Calu3 (cell line): Measurements from ENCODE around the gene CIRBP. TPM values are rescaled to one million over a fixed set of nuclear protein-coding genes. Genes with fewer than 3 reads are reported as not detected.
A peak's percentile ranks its signal among the peaks of the same experiment; 100 is the strongest.

Experiments
- Bru-seq: library from RNA; stranded (reverse); fragments of 400-500 nt; gene quantifications from one replicate; lab custom pipeline; 2021; lab: Mats Ljungman, UMichigan
- BruChase-seq, 2 experiments: library from RNA; stranded (reverse); fragments of 400-500 nt; gene quantifications; one replicate each; lab custom pipeline; 2021; lab: Mats Ljungman, UMichigan
- BruUV-seq: library from RNA; stranded (reverse); fragments of 400-500 nt; replicated peaks from 2 replicates; lab custom pipeline; 2021; lab: Mats Ljungman, UMichigan
- CTCF ChIA-PET: fragments of 300-600 bp; sonication (Branson Sonifier 250); formaldehyde crosslinking; loops from one replicate; lab custom pipeline; 2022; ENCODE audit warnings: antibody characterized with exemption; lab: Charles Lee
- DNase-seq: peaks from one replicate; pipeline ENCODE4 v3.0.0; 2022
- H3K27ac Mint-ChIP-seq: one replicate; pipeline ENCODE4 v1.8.0; 2022; ENCODE audit warnings: mixed read lengths; ENCODE audit not compliant: unreplicated experiment
- H3K27me3 Mint-ChIP-seq: one replicate; pipeline ENCODE4 v1.8.0; 2022; ENCODE audit warnings: mixed read lengths; ENCODE audit not compliant: unreplicated experiment
- H3K36me3 Mint-ChIP-seq: one replicate; pipeline ENCODE4 v1.8.0; 2022; ENCODE audit warnings: mild to moderate bottlenecking, moderate library complexity, mixed read lengths; ENCODE audit not compliant: insufficient read depth, unreplicated experiment
- H3K4me1 Mint-ChIP-seq: one replicate; pipeline ENCODE4 v1.8.0; 2022; ENCODE audit warnings: mild to moderate bottlenecking, low read depth, mixed read lengths; ENCODE audit not compliant: unreplicated experiment
- H3K4me3 Mint-ChIP-seq: one replicate; pipeline ENCODE4 v1.8.0; 2022; ENCODE audit warnings: mild to moderate bottlenecking, low read depth, moderate library complexity, mixed read lengths; ENCODE audit not compliant: unreplicated experiment
- H3K9me3 Mint-ChIP-seq: one replicate; pipeline ENCODE4 v1.8.0; 2022; ENCODE audit warnings: low read depth, mixed read lengths; ENCODE audit not compliant: unreplicated experiment
- CTCF ChIP-seq: fragments of 200-600 bp; IDR thresholded peaks from one replicate; pipeline ENCODE4 v1.8.0; 2022; ENCODE audit warnings: antibody characterized with exemption; ENCODE audit not compliant: unreplicated experiment
- intact Hi-C: fragments of 100-400 bp; cut with micrococcal nuclease; formaldehyde crosslinking; loops from one replicate; pipeline ENCODE4 v1.10.0; 2022; ENCODE audit not compliant: unreplicated experiment
- long read RNA-seq: library from polyadenylated mRNA; stranded (forward); transcript quantifications from one replicate; pipeline ENCODE4 v2.0.0, GENCODE V29; 2022
- total RNA-seq: library from RNA; stranded (reverse); gene quantifications from 2 replicates; pipeline ENCODE4 v1.2.3, GENCODE V29; 2022

Gene CIRBP
- total RNA-seq (102 and 112 TPM in 2 replicates), Bru-seq, nascent RNA (percentile 70 among the genes with signal in this experiment), BruChase-seq, experiment 1, labeled RNA remaining after a 6-hour chase (percentile 80 among the genes with signal in this experiment), BruChase-seq, experiment 2, labeled RNA remaining after a 2-hour chase (percentile 76 among the genes with signal in this experiment)
- long read RNA-seq, transcript CIRBP-210 (8 exons, 938 nt) = minor isoform, 11 of 128 reads
- long read RNA-seq, transcript CIRBP-201 (7 exons, 1,328 nt) = major isoform, 78 of 128 reads
- long read RNA-seq, partial matches to known transcripts = 6 of 128 reads
- long read RNA-seq, other reads (novel, unspliced or antisense) = 22 of 128 reads

- peak; percentile 97 for DNase-seq
- peak within 1 kb of the TSS; percentile 88 for H3K27ac Mint-ChIP-seq
- H3K27me3 Mint-ChIP-seq = no peaks in the 10 kb centered on the region
- CTCF ChIA-PET = interaction anchor here (0.6 to 1.6 kb wide), 5 partner anchors 20 to 342 kb away, joined by 3 to 37 read pairs (median 4); partner anchors contain the start of gene NDUFS7
- H3K9me3 Mint-ChIP-seq = no peaks in the 10 kb centered on the region
- no TSS peak for BruUV-seq
- H3K4me1 Mint-ChIP-seq = peaks cover 39% of the 10 kb centered on the region
- no peak for TF ChIP-seq CTCF
- peaks cover 81% of the 10 kb centered on the region for H3K36me3 Mint-ChIP-seq
- H3K4me3 Mint-ChIP-seq = peak within 1 kb of the TSS; percentile 92
- intact Hi-C loops = no loop called here
Measured at GRCh38 chr19:1269065-1269477, at the start of gene CIRBP. TSS of gene CIRBP (plus strand) at chr19:1269332. CDS start at chr19:1270934, 1,602 bp downstream.

DNA sequence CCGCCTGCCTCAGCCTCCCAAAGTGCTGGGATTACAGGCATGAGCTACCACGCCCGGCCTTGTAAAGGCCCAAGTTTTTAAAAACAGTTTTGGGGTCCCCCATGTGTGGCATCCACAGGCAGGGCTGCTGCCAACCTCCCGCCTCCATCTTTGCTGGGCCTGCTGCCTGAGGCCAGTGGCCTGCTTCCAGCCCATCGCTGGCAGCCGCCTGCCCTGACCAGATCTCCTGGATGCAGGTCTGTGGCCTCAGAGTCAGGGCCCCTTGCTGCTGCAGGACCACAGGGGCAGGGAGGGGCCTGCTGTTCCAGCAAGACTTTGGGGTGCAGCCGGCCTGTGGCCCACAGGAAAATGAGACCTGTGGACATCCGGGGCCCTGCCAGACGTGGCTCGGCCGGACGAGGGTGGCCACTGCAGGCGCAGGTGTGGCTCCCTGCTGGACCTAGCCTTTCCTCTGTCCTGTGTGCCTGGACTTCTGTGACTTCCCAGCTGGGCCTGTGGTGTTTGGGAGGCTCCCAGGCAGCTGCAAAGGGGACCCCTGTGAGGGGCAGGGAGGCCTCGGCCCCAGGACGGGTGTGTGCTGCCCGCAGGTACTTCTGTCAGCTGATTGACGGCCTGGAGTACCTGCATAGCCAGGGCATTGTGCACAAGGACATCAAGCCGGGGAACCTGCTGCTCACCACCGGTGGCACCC lies 49.2 kb upstream of the CIRBP start:
- no peaks in the 10 kb centered on the region for H3K27me3 Mint-ChIP-seq
- no peak overlapping the region for H3K4me3 Mint-ChIP-seq
- DNase-seq = no peak
- CTCF ChIA-PET = no interaction called here
- intact Hi-C loops = no loop called here
- no peaks in the 10 kb centered on the region for H3K9me3 Mint-ChIP-seq
- no peak overlapping the region for H3K27ac Mint-ChIP-seq
- no peaks in the 10 kb centered on the region for H3K4me1 Mint-ChIP-seq
- no peaks in the 10 kb centered on the region for H3K36me3 Mint-ChIP-seq
- BruUV-seq = no TSS peak
- no peak for TF ChIP-seq CTCF

- Mint-ChIP-seq H3K27ac (no peak overlapping the region), H3K36me3 (no peaks in the 10 kb centered on the region), H3K4me1 (no peaks in the 10 kb centered on the region), H3K27me3 (no peaks in the 10 kb centered on the region), H3K9me3 (no peaks in the 10 kb centered on the region), H3K4me3 (no peak overlapping the region)
- no TSS peak for BruUV-seq
- CTCF ChIA-PET = no interaction called here
- no peak for DNase-seq
- intact Hi-C loops = no loop called here
- TF ChIP-seq CTCF = no peak
Measured at GRCh38 chr19:1220477-1220930, 48.6 kb upstream of the CIRBP start.

- BruUV-seq = no TSS peak
- no peaks in the 10 kb centered on the region for H3K9me3 Mint-ChIP-seq
- no peak overlapping the region for H3K27ac Mint-ChIP-seq
- intact Hi-C loops = no loop called here
- H3K27me3 Mint-ChIP-seq = no peaks in the 10 kb centered on the region
- peak; percentile 60 for TF ChIP-seq CTCF
- no peaks in the 10 kb centered on the region for H3K4me1 Mint-ChIP-seq
- CTCF ChIA-PET = no interaction called here
- no peak overlapping the region for H3K4me3 Mint-ChIP-seq
- no peak for DNase-seq
- no peaks in the 10 kb centered on the region for H3K36me3 Mint-ChIP-seq
Measured at GRCh38 chr19:1220976-1221903, 47.9 kb upstream of the CIRBP start.
